Caco-2 (cell line): Measurements from ENCODE around the gene GLB1L. TPM values are rescaled to one million over a fixed set of nuclear protein-coding genes. Genes with fewer than 3 reads are reported as not detected.

Experiments used
- BruUV-seq: library from RNA; stranded (reverse); fragments of 400-500 nt; replicated peaks from 2 replicates; lab custom pipeline; 2021; lab: Mats Ljungman, UMichigan
- CTCF ChIA-PET: fragments of 300-600 bp; sonication (Branson Sonifier 250); formaldehyde crosslinking; loops from one replicate; lab custom pipeline; 2022; ENCODE audit warnings: antibody characterized with exemption; lab: Charles Lee
- POLR2A ChIA-PET: fragments of 300-600 bp; sonication (Branson Sonifier 250); formaldehyde crosslinking; loops from one replicate; lab custom pipeline; 2022; ENCODE audit warnings: antibody characterized with exemption; lab: Charles Lee
- DNase-seq, 2 experiments: peaks; one replicate each; pipeline versions ENCODE4 v3.0.0 to v3.0.0-alpha.2; 2020 to 2022
- H3K27me3 ChIP-seq: replicated peaks from 2 replicates; pipeline ENCODE4 v1.6.0; 2011; ENCODE audit warnings: low read length; ENCODE audit not compliant: control insufficient read depth, insufficient read depth
- H3K36me3 ChIP-seq: 2 replicates; pipeline ENCODE4 v1.5.1; 2011; ENCODE audit warnings: low read length; ENCODE audit not compliant: control insufficient read depth, insufficient read depth
- H3K4me1 ChIP-seq: fragments of 250-450 bp; sonication (Bioruptor Pico); 2 replicates; pipeline ENCODE4 v1.5.1; 2020; ENCODE audit warnings: mild to moderate bottlenecking
- H3K4me3 ChIP-seq: 2 replicates; pipeline ENCODE4 v1.5.1; 2011; ENCODE audit warnings: low read depth, mild to moderate bottlenecking, control low read depth, low read length
- H3K9me3 ChIP-seq: fragments of 250-450 bp; sonication (Bioruptor Pico); 2 replicates; pipeline ENCODE4 v1.5.1; 2020; ENCODE audit warnings: mild to moderate bottlenecking, moderate library complexity
- H3K27ac Mint-ChIP-seq: one replicate; pipeline ENCODE4 v1.8.0; 2022; ENCODE audit warnings: mixed read lengths; ENCODE audit not compliant: unreplicated experiment
- H3K27me3 Mint-ChIP-seq: one replicate; pipeline ENCODE4 v1.8.0; 2022; ENCODE audit warnings: mixed read lengths; ENCODE audit not compliant: insufficient read depth, unreplicated experiment
- H3K36me3 Mint-ChIP-seq: one replicate; pipeline ENCODE4 v1.8.0; 2022; ENCODE audit warnings: mild to moderate bottlenecking, mixed read lengths; ENCODE audit not compliant: insufficient read depth, unreplicated experiment
- H3K4me1 Mint-ChIP-seq: one replicate; pipeline ENCODE4 v1.8.0; 2022; ENCODE audit warnings: low read depth, mixed read lengths; ENCODE audit not compliant: unreplicated experiment
- H3K4me3 Mint-ChIP-seq: one replicate; pipeline ENCODE4 v1.8.0; 2022; ENCODE audit warnings: mild to moderate bottlenecking, moderate library complexity, mixed read lengths; ENCODE audit not compliant: unreplicated experiment
- H3K9me3 Mint-ChIP-seq: one replicate; pipeline ENCODE4 v1.8.0; 2022; ENCODE audit warnings: mixed read lengths; ENCODE audit not compliant: unreplicated experiment
- CTCF ChIP-seq, 2 experiments: fragments of 200-600 bp in 1 of 2; IDR thresholded peaks; 1 replicate in 1 of 2; 2 replicates in 1 of 2; pipeline versions ENCODE4 v1.5.1 to v1.8.0; 2011 to 2022; ENCODE audit warnings: antibody characterized with exemption in 1 of 2, control low read depth in 1 of 2, inconsistent platforms in 1 of 2, low read depth in 1 of 2, low read length in 1 of 2, mild to moderate bottlenecking in 1 of 2, moderate library complexity in 1 of 2; ENCODE audit not compliant: insufficient read depth in 1 of 2, severe bottlenecking in 1 of 2, unreplicated experiment in 1 of 2
- intact Hi-C: fragments of 100-400 bp; cut with micrococcal nuclease; formaldehyde crosslinking; loops from one replicate; pipeline ENCODE4 v1.10.0; 2022; ENCODE audit not compliant: unreplicated experiment
- total RNA-seq: library from RNA; stranded (reverse); gene quantifications from 2 replicates; pipeline ENCODE4 v1.2.3, GENCODE V29; 2022

GLB1L gene
- total RNA-seq, 1 experiment from 2014 or later: 3.3 TPM

- TF ChIP-seq CTCF (IDR thresholded peaks at IDR 0.05; ENCODE audit: insufficient read depth in 1 of 2, low read depth in 1 of 2, low read length in 1 of 2, severe bottlenecking in 1 of 2, unreplicated experiment in 1 of 2): no peak
- Mint-ChIP-seq H3K9me3 (no peaks in the 10 kb centered on the region), H3K36me3 (peaks cover 38% of the 10 kb centered on the region), H3K27ac (no peak overlapping the region), H3K27me3 (no peaks in the 10 kb centered on the region), H3K4me3 (no peak overlapping the region), H3K4me1 (no peaks in the 10 kb centered on the region)
- intact Hi-C loops: no loop called here
- no peak overlapping the region for H3K4me3 ChIP-seq
- POLR2A ChIA-PET: no interaction called here
- DNase-seq: no peak
- BruUV-seq: no TSS peak
- no peaks in the 10 kb centered on the region for H3K27me3 ChIP-seq
- H3K36me3 ChIP-seq: peaks cover 3% of the 10 kb centered on the region; the same call in 1 of the 2 replicates
- CTCF ChIA-PET: no interaction called here
- H3K4me1 ChIP-seq: 0 out of 2 replicates have a peak, but pooled peaks cover 5% of the 10 kb centered on the region
- H3K9me3 ChIP-seq: no peaks in the 10 kb centered on the region
Observed at GRCh38 chr2:219223831-219224610, 21.2 kb downstream of the GLB1L start.

DNA sequence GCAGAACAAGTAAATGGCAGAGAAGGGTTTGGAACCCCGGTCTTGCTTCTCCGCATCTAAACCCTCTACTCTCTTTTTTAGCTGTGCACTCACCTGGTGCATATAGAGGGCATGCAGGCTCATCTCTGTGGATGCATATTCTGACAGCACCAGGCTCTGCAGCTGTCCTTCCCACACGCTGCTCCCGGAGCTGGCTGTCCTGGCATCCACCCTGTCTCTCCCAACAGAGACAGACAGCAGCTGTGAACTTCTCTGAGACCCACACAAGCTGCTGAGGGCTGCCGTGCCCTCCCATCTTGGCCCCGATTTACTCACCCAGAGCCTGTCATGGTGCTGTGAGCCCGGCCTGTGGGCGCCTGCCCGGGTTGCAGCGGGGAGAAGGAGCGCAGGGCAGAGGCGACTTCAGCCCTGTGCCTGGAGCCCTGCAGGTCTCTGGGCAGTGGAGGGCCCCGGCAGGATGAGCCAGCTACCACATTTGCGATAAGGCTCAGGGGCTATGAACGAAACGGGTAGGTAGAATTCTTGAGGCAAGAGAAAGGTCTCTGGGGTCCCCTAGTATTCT lies 23.2 kb downstream of the GLB1L start:
- POLR2A ChIA-PET: no interaction called here

More for the DNA sequence above, 23.2 kb downstream of the GLB1L start:
- Mint-ChIP-seq H3K27me3 (no peaks in the 10 kb centered on the region), H3K4me3 (no peak overlapping the region), H3K36me3 (peaks cover 43% of the 10 kb centered on the region), H3K27ac (no peak overlapping the region), H3K9me3 (no peaks in the 10 kb centered on the region), H3K4me1 (no peaks in the 10 kb centered on the region)
- Histone ChIP-seq H3K4me3 (no peak overlapping the region), H3K4me1 (peaks cover 10% of the 10 kb centered on the region), H3K9me3 (no peaks in the 10 kb centered on the region), H3K36me3 (peaks cover 3% of the 10 kb centered on the region; the same call in 1 of the 2 replicates), H3K27me3 (no peaks in the 10 kb centered on the region)
- no peak for TF ChIP-seq CTCF (IDR thresholded peaks at IDR 0.05; ENCODE audit: insufficient read depth in 1 of 2, low read depth in 1 of 2, low read length in 1 of 2, severe bottlenecking in 1 of 2, unreplicated experiment in 1 of 2)
- no TSS peak for BruUV-seq
- CTCF ChIA-PET: no interaction called here
- DNase-seq: no peak
- intact Hi-C loops: no loop called here
